ENCODE data around the gene CCHCR1. TPM values are rescaled to one million over a fixed set of nuclear protein-coding genes. Genes with fewer than 3 reads are reported as not detected.
A peak's percentile ranks its signal among the peaks of the same experiment; 100 is the strongest.

The CCHCR1 gene
- total RNA-seq, 4 donors from 2014 or later = 13.8 to 25.1 (median 18.7) TPM

- Histone ChIP-seq H3K9me3 (no peaks in the 10 kb centered on the region), H3K4me3 (no peak overlapping the region), H3K4me1 (peaks cover 0 to 14% (median 0%) of the 10 kb centered on the region in 4 donors), H3K36me3 (peaks cover 0 to 66% (median 0%) of the 10 kb centered on the region in 3 donors), H3K27me3 (no peaks in the 10 kb centered on the region), H3K27ac (peak overlapping the region in 1 of 4 donors; percentile 37)
- no peak for DNase-seq (ENCODE audit: low spot score in 2 of 2)
- TF ChIP-seq POLR2A (IDR thresholded peaks at IDR 0.05) (no peak), EP300 (IDR thresholded peaks at IDR 0.05) (no peak), CTCF (IDR thresholded peaks at IDR 0.05) (no peak)
- WGBS, 2 donors = 76 to 96% methylated on average over 11 of the region's 11 CpGs
These were observed 12.6 kb downstream of the CCHCR1 start for GRCh38 chr6:31144970-31145340.

GRCh38 chr6:31144296-31144969, 13.2 kb downstream of the CCHCR1 start:
- TF ChIP-seq EP300 (IDR thresholded peaks at IDR 0.05) = no peak
- TF ChIP-seq CTCF (IDR thresholded peaks at IDR 0.05) = no peak
- no peak for TF ChIP-seq POLR2A (IDR thresholded peaks at IDR 0.05)
- Histone ChIP-seq H3K9me3 (no peaks in the 10 kb centered on the region), H3K27me3 (no peaks in the 10 kb centered on the region), H3K27ac (peak overlapping the region in 1 of 4 donors; percentile 41), H3K4me3 (no peak overlapping the region), H3K36me3 (peaks cover 0 to 60% (median 0%) of the 10 kb centered on the region in 3 donors), H3K4me1 (peaks cover 0 to 14% (median 0%) of the 10 kb centered on the region in 4 donors)
- no peak for DNase-seq (ENCODE audit: low spot score in 2 of 2)
- WGBS, 2 donors = 88% methylated on average over 18 of the region's 18 CpGs

GRCh38 chr6:31143148-31143547, 14.5 kb downstream of the CCHCR1 start:
- H3K4me1 ChIP-seq = peaks cover 0 to 15% (median 0%) of the 10 kb centered on the region in 4 donors
- H3K4me3 ChIP-seq = no peak overlapping the region
- peak; percentile 31 to 34 for DNase-seq (ENCODE audit: low spot score in 2 of 2)
- WGBS, 2 donors = 45 to 49% methylated on average over 11 of the region's 11 CpGs
- no peaks in the 10 kb centered on the region for H3K9me3 ChIP-seq
- peaks cover 0 to 48% (median 0%) of the 10 kb centered on the region in 3 donors for H3K36me3 ChIP-seq
- peak overlapping the region in 1 of 4 donors; percentile 19 for H3K27ac ChIP-seq
- no peaks in the 10 kb centered on the region for H3K27me3 ChIP-seq
- TF ChIP-seq CTCF (IDR thresholded peaks at IDR 0.05) = no peak
- no peak for TF ChIP-seq POLR2A (IDR thresholded peaks at IDR 0.05)
- no peak for TF ChIP-seq EP300 (IDR thresholded peaks at IDR 0.05)

GRCh38 chr6:31142361-31142761, 15.2 kb downstream of the CCHCR1 start:
- H3K27me3 ChIP-seq = no peaks in the 10 kb centered on the region
- no peak overlapping the region for H3K4me3 ChIP-seq
- H3K4me1 ChIP-seq = peaks cover 0 to 23% (median 0%) of the 10 kb centered on the region in 4 donors
- 17 to 29% methylated on average over 2 of the region's 2 CpGs for WGBS, 2 donors
- DNase-seq (ENCODE audit: low spot score in 2 of 2) = no peak
- H3K27ac ChIP-seq = no peak overlapping the region
- H3K36me3 ChIP-seq = peaks cover 0 to 44% (median 0%) of the 10 kb centered on the region in 3 donors
- no peaks in the 10 kb centered on the region for H3K9me3 ChIP-seq
- TF ChIP-seq POLR2A (IDR thresholded peaks at IDR 0.05) (no peak), CTCF (IDR thresholded peaks at IDR 0.05) (no peak), EP300 (IDR thresholded peaks at IDR 0.05) (no peak)

GRCh38 chr6:31140643-31141042, 17.0 kb downstream of the CCHCR1 start:
- Histone ChIP-seq H3K9me3 (no peaks in the 10 kb centered on the region), H3K4me1 (peaks cover 0 to 23% (median 0%) of the 10 kb centered on the region in 4 donors), H3K27ac (no peak overlapping the region), H3K36me3 (peaks cover 0 to 27% (median 0%) of the 10 kb centered on the region in 3 donors), H3K4me3 (no peak overlapping the region), H3K27me3 (no peaks in the 10 kb centered on the region)
- TF ChIP-seq CTCF (IDR thresholded peaks at IDR 0.05) = no peak
- TF ChIP-seq POLR2A (IDR thresholded peaks at IDR 0.05) = no peak
- no peak for TF ChIP-seq EP300 (IDR thresholded peaks at IDR 0.05)
- WGBS, 2 donors = 90 to 91% methylated on average over 15 of the region's 15 CpGs
- DNase-seq (ENCODE audit: low spot score in 2 of 2) = no peak

Measured in tibial nerve (tissue), 4 donors.